Heart left ventricle (tissue), 16 donors: Measurements from ENCODE around the gene RXRA. TPM values are rescaled to one million over a fixed set of nuclear protein-coding genes. Genes with fewer than 3 reads are reported as not detected.

ENCODE experiments used
- ATAC-seq, 4 donors: fragments of 200-7000 bp; cut with Tn5 transposase; one replicate each; pipeline ENCODE4 v1.9.1; 2020 to 2022; ENCODE audit warnings: moderate library complexity in 4 of 4, mild to moderate bottlenecking in 3 of 4, moderate number of reproducible peaks in 1 of 4
- DNase-seq, 5 donors: peaks; one replicate each; pipeline ENCODE4 v3.0.0-alpha.2; 2020
- H3K27ac ChIP-seq, 12 donors: fragments of 200-600 bp; sonication (generic) in 4 of 12; one replicate each; pipeline versions ENCODE4 v1.5.0 to v1.8.0; 2016 to 2022; ENCODE audit warnings: mild to moderate bottlenecking in 2 of 12
- H3K27me3 ChIP-seq, 9 donors: fragments of 200-600 bp; sonication (generic) in 2 of 9; one replicate each; pipeline versions ENCODE4 v1.5.1 to v1.8.0; 2016 to 2022; ENCODE audit warnings: mild to moderate bottlenecking in 3 of 9
- H3K36me3 ChIP-seq, 9 donors: fragments of 200-600 bp; sonication (generic) in 2 of 9; one replicate each; pipeline versions ENCODE4 v1.5.0 to v1.8.0; 2018 to 2022; ENCODE audit warnings: mild to moderate bottlenecking in 2 of 9
- H3K4me1 ChIP-seq, 12 donors: fragments of 200-600 bp; sonication (generic) in 4 of 12; one replicate each; pipeline versions ENCODE4 v1.5.0 to v1.8.0; 2016 to 2022; ENCODE audit warnings: mild to moderate bottlenecking in 3 of 12
- H3K4me3 ChIP-seq, 12 donors: fragments of 200-600 bp; sonication (generic) in 4 of 12; one replicate each; pipeline versions ENCODE4 v1.5.0 to v1.8.0; 2017 to 2022; ENCODE audit warnings: mild to moderate bottlenecking in 9 of 12, moderate library complexity in 4 of 12
- H3K9me3 ChIP-seq, 12 donors: fragments of 200-600 bp; sonication (generic) in 4 of 12; one replicate each; pipeline versions ENCODE4 v1.5.0 to v1.8.0; 2016 to 2022; ENCODE audit warnings: mild to moderate bottlenecking in 1 of 12
- POLR2A ChIP-seq, 2 donors: fragments of 450-650 bp; IDR thresholded peaks; one replicate each; pipeline ENCODE4 v1.6.1; 2017; ENCODE audit warnings: antibody characterized with exemption in 2 of 2, mild to moderate bottlenecking in 2 of 2, moderate library complexity in 2 of 2
- WGBS, 4 donors: extraction: QIAGEN DNeasy Blood & Tissue Kit in 2 of 4; methylation state at CpG; one replicate each; pipeline versions ENCODE4 v1.1.5 to v1.1.7; 2013 to 2018; 5-methylcytosine and 5-hydroxymethylcytosine counted together
- intact Hi-C, 10 donors: fragments of 100-400 bp; cut with DNase I; formaldehyde crosslinking; loops; one replicate each; pipeline versions ENCODE4 v1.11.1 to v1.14.2; 2022
- polyA plus RNA-seq, 2 donors: library from polyadenylated mRNA; stranded (reverse); fragments of 200-250 nt; gene quantifications; one replicate each; pipeline ENCODE4 v1.2.3, GENCODE V29; 2013
- total RNA-seq, 9 donors: library from RNA; depleted of rRNA in 2 of 9; stranded (reverse); fragments of >200 nt in 2 of 9; fragmentation: NEBNext Ultra II Directional in 3 of 9; extraction: Animal tissue kit (Norgen Biotek cat#: 25700) in 3 of 9; gene quantifications; one replicate each; pipeline versions ENCODE4 v1.1.0 to v1.2.4, GENCODE V29; 2016 to 2023
- TF ChIP-seq, protein P1 (sequence below), 12 donors: fragments of 200-600 bp; sonication (generic) in 4 of 12; IDR thresholded peaks; one replicate each; pipeline versions ENCODE4 v1.5.0 to v1.8.0; 2018 to 2022; ENCODE audit warnings: antibody characterized with exemption in 12 of 12, mild to moderate bottlenecking in 5 of 12
- donor health status: ischemic (EF 13 %, LVEDD 7.1; RV severe dilation, severe dysfunction).
- donor health status: healthy with polysubstance abuse.
- donor health status: DM: no; HTN: yes; CAD: no.
- donor health status: DM: no; HTN: no; CAD: no.
- donor health status: ischemic (EF 25% LVEDD 6.9; RV normal size, moderate dysfunction).
- donor health status: ischemic (EF 25% LVEDD 5.7; RV mildly dilated, moderate dysfunction).
- donor health status: healthy.
- donor health status: DM: yes; HTN: yes; CAD: no.
- donor health status: ischemic (EF 35%, LVEDD 5.7; RV mildly dilated, moderate dysfunction).
- donor health status: nonischemic (EF 11% LVEDD 7.7; RV severe dilation, severe dysfunction).
- donor health status: DM: yes; HTN: yes; CAD: no.
- donor health status: PGD.
- donor health status: ischemic (EF 29% LVEDD 5.4; RV normal size, mild dysfunction).
- donor health status: nonischemic (EF 23%, LVEDD 6.1; RV moderate dilation, normal function).

Gene RXRA
- total and polyA plus RNA-seq, 11 donors, result 45.5 to 87.9 (median 54.9) TPM

DNA sequence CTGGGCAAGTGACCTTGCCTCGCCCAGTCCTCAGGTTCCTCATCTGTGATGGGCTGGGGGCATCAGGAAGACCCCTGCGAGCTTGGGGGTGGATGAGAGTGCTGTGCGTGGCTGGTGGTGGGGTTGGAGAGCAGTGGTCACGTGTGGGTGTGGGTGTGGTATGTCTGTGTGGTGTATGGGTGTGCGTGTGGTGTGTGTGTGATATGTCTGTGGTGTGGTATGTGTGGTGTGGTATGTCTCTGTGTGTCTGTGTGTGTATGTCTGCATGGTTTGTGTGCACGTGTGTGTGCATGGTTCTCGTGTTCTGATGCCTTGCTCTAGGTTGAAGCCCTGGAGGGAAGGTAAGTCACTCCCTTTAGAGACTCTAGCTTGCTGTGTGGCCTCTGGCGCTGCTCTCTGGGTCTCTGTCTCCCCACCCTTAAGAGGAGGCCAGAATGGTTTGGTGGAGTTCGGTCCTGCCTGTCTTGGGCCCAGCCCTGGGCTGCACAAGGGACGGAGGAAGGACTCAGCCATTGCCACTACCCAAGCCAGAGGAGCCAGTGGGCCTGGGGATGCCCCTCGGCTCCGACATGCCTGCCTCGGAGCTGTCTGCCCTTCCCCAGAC is 87.0 kb downstream of the RXRA start:
- Histone ChIP-seq H3K4me3 (no peak overlapping the region), H3K9me3 (no peaks in the 10 kb centered on the region), H3K27me3 (no peaks in the 10 kb centered on the region), H3K4me1 (peaks cover 24 to 91% (median 72%) of the 10 kb centered on the region in 12 donors), H3K27ac (peak overlapping the region in 11 of 12 donors; percentile 26 to 82 (median 68)), H3K36me3 (peaks cover 0 to 35% (median 13%) of the 10 kb centered on the region in 9 donors)
- intact Hi-C loops, result loop anchor here in 2 of 10 donors (5.0 to 10.0 kb wide), 3 partner anchors 78 to 148 kb away; partner anchors contain the start of gene RXRA (in 1 of the 2)
- WGBS, 4 donors, result 77 to 86% (median 79%) methylated on average over 7 to 13 of the region's 13 CpGs
- no peak for ATAC-seq
- DNase-seq, result no peak
- no peak for TF ChIP-seq POLR2A (IDR thresholded peaks at IDR 0.05)
- TF ChIP-seq, protein P1, sequence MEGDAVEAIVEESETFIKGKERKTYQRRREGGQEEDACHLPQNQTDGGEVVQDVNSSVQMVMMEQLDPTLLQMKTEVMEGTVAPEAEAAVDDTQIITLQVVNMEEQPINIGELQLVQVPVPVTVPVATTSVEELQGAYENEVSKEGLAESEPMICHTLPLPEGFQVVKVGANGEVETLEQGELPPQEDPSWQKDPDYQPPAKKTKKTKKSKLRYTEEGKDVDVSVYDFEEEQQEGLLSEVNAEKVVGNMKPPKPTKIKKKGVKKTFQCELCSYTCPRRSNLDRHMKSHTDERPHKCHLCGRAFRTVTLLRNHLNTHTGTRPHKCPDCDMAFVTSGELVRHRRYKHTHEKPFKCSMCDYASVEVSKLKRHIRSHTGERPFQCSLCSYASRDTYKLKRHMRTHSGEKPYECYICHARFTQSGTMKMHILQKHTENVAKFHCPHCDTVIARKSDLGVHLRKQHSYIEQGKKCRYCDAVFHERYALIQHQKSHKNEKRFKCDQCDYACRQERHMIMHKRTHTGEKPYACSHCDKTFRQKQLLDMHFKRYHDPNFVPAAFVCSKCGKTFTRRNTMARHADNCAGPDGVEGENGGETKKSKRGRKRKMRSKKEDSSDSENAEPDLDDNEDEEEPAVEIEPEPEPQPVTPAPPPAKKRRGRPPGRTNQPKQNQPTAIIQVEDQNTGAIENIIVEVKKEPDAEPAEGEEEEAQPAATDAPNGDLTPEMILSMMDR (IDR thresholded peaks at IDR 0.05), result no peak

DNA sequence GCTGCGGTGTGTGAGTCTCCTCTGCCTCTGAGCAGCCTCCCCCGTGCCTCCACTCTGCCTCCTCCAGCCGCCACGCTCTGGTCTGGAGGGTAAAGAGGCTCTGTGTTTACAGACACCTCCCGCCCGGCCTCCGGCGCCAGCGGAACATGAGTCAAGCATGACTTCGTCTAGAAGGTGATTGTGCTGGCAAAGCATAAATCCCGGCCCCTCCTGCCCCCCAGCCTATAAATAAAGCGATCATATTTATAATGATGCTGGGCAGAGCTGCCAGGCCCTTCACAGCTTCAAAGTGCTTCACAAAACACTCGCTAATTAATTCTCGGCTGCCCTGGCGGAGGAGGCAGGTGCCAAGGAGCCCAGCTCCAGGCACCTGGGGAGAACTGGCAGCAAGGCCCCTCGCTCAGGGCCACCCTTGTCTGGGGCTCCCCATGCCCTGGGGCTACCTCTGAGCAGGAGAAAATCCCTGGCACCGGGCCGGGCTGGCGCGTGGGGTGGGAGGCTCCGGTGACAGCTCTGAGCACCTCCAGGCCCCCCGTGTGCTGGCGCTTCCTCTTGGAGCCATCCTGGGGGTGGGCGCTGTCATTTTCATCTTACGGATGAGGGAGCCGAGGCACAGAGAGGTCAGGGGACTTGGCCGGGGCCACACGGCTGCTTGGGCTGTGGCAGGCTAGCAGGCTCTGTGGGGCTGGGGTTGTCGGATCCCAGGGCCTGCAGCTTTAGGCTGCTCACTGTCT is 87.8 kb downstream of the RXRA start:
- Histone ChIP-seq H3K27me3 (no peaks in the 10 kb centered on the region), H3K4me1 (peaks cover 19 to 91% (median 69%) of the 10 kb centered on the region in 12 donors), H3K4me3 (no peak overlapping the region), H3K9me3 (no peaks in the 10 kb centered on the region), H3K36me3 (peaks cover 0 to 40% (median 18%) of the 10 kb centered on the region in 9 donors), H3K27ac (peak overlapping the region in 11 of 12 donors; percentile 47 to 82 (median 68))
- TF ChIP-seq POLR2A (IDR thresholded peaks at IDR 0.05), result no peak
- TF ChIP-seq, protein P1 (IDR thresholded peaks at IDR 0.05), result no peak
- DNase-seq (peak; percentile 71 to 92 (median 85)), ATAC-seq (peak; percentile 66 to 78 (median 70))
- 40 to 63% (median 48%) methylated on average over 21 to 29 of the region's 29 CpGs for WGBS, 4 donors
- intact Hi-C loops, result loop anchor here in 2 of 10 donors (5.0 to 10.0 kb wide), 3 partner anchors 79 to 149 kb away; partner anchors contain the start of gene RXRA (in 1 of the 2)

DNA sequence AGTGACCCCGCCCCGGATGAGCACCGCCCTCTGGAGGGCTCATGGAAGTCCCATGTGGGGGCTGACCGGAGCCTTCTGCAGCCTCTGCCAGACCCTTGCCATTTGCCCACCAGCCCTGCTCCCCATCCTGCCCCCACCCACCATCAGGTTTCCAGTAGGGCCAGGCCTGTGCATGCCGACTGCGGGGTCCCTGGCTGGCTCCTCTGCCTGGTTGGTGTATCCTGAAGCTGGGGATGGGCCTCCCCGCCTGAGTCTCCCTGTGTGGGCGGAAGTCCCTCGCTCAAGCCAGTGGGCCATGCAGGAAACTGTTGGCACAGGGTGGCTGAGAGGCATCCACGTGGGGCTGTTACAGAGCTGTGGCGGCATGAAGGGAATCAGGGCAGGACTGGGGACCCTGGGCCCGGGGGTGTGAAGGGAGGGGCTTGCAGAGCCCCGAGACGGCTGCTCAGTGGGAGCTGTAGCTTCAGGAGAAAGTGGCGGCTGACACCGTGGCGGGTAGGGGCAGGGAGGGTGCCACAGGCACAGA is 88.7 kb downstream of the RXRA start:
- no peak for ATAC-seq
- H3K9me3 ChIP-seq, result no peaks in the 10 kb centered on the region
- H3K36me3 ChIP-seq, result peaks cover 0 to 42% (median 19%) of the 10 kb centered on the region in 9 donors
- H3K27ac ChIP-seq, result peak overlapping the region in 4 of 12 donors; percentile 65 to 82 (median 72)
- DNase-seq, result no peak
- no peak for TF ChIP-seq POLR2A (IDR thresholded peaks at IDR 0.05)
- TF ChIP-seq, protein P1 (IDR thresholded peaks at IDR 0.05), result no peak
- intact Hi-C loops, result loop anchor here in 2 of 10 donors (5.0 to 10.0 kb wide), 3 partner anchors 80 to 150 kb away; partner anchors contain the start of gene RXRA (in 1 of the 2)
- WGBS, 4 donors, result 75 to 83% (median 76%) methylated on average over 14 to 17 of the region's 17 CpGs; no CpG with 5 or more reads in 1 of the 4 donors
- peaks cover 19 to 89% (median 61%) of the 10 kb centered on the region in 12 donors for H3K4me1 ChIP-seq
- no peaks in the 10 kb centered on the region for H3K27me3 ChIP-seq
- no peak overlapping the region for H3K4me3 ChIP-seq
